SK-N-MC (cell line): ENCODE data around the gene PRRT1.

Source experiments
- EZH2 ChIP-seq: fragments of 200-600 bp; sonication (generic); IDR thresholded peaks from one replicate; pipeline ENCODE4 v1.6.1; 2017; ENCODE audit warnings: antibody characterized with exemption
- POLR2AphosphoS5 ChIP-seq: IDR thresholded peaks from 2 replicates; pipeline ENCODE4 v1.6.1; 2012; ENCODE audit warnings: mild to moderate bottlenecking, low read depth, low read length, borderline replicate concordance

DNA sequence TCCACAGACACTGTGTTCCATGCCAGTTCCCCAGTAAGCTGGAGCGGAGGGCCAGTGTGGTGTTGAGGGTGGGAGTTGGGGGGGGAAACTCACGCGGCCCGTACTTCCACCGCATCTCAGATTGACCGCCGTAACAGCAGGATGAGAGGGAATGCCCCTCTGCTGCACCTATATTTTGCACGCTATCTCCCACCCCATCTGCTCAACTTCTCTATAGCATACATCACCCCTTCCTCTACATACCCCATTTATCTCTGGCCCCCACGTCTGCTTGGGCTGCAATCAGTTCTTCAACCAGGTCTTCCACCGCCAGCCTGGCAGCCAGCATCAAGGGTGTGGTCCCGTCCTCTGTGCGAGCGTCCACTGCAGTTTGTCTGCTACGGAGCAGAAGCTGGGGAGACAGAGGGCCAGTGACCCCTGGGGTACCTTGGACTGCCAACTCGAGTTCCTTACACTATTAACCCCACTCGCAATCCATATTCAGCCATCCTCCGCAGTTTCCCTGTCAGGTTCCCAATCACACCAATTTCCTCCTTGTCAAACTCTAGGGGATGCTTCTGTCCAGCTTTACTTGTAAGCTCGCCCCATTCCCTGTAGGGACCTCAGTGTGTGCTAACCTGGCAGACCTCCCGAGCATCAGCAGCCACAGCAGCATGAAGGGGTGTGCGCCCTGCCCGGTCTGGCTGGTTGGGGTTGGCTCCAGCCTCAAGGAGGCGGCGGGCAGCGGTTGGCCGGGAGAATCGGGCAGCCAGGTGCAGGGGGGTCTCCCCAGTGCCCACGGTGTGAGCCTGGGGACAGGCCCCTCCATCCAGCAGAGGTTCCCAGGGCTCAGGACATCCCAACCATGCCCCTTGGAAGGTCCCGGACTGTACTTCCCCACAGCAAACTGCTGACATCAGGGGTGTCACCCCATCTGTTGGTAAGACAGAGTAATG is 45.2 kb upstream of the PRRT1 start:
- TF ChIP-seq EZH2 (no peak), POLR2AphosphoS5 (no peak)
